COR-L47 (cell line): ENCODE measurements around the gene FGL2.
"Not testable (repeated sequence)": the region's sequence is repeated elsewhere in the genome, so short reads cannot be mapped to it uniquely, and the experiment has no call there.

ENCODE experiments used
- DNase-seq: peaks from one replicate; lab custom pipeline; 2025; lab: John Stamatoyannopoulos, UW

FGL2 gene

DNA sequence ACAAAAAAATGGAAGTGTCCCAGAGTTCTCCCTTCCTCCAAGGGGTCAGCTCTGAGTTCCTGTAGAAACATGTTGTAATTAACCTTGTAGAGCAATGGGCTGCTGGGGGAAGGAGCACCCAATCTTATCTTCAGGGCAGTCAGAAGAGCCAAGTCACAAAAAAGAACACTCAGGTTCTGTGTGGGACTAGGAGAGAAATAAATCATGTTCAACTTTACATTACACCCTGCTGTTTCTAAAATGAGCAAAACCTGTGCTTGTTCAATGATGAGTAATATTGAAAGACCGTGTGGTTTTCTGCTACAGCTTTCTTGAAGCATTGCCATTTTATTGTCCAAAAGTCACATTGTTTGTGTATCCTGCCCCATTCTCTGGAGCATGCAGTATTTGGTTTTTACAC, 42.6 kb downstream of the FGL2 start:
- not testable (repeated sequence) for DNase-seq

DNA sequence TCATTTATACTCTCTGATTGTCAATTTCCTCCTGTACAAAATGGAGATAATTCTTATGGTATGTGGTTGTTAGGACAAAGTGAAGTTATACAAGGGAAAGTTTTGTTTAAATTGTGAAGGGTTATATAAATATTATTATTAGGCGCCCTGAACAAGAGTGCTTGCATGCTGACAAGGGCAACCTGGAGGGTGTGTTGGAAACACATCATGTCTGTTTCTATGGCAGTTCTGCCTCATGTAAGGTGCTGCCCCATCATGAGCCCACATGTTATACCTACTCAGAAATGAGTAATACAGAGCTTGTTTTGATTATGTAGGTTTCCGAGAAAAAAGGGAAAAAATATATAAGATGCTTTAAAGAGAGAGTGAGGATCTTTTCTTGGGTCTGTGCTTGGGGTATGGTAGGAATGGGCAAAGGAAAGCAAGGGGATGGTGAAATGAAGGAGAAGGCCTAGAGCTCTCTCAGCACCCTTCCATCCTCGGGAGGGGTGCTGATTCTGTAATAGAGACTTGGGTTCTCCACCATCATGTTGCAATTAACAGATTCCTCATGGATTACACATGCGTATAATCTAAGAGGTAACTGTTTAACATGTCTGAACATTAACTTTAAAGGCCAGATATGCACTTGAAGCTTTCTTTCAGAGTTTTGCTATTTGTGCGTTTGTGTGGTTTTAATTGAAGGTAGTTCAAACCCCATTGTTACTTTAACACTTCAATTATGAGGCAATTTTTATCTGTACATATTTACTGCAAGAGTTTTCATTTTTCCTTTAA, 43.8 kb downstream of the FGL2 start:
- not testable (repeated sequence) for DNase-seq

DNA sequence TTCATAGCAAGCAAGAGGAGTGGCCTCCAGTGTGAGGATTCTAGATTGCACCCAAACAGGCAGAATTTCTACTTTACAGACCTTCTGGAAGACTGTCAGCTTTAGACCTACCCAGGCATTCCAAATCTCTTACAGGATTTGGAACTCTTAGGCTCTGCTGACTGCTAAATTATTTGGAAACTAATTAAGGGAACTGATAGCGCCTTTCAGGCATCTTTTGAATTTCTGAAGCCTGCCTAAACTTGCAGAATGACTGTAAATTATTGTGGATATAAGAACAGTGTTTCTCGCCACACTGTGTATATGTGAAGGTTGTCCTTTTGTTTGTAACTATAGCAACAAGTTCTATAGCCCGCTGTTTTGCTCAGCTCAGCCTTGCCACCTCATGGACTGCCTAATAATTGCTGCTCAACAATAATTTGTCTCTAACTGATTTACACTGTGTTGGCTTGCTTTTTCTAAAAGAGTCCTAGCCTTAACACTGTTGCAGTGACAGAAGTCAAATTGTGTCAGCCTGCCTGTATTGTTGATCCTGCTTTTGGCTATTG, 44.6 kb downstream of the FGL2 start:
- not testable (repeated sequence) for DNase-seq

DNA sequence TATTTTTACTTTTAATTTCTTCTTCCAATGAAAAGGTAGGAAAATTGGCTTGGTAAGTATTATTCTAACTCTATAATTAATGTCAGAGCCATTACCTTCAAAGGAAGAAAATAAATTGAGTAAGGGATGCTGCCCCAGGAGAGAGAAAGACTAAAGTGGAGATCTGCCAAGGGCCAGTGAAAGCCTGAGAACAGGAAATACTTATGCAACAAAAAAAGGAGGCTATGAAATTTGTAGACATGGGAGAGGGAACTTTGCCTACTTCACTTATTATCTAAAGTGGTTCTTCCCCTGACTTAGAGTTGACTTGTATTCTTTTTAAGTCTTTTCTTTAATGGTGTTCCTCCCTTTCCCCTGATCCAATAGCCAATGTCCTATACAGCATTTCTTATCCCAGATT, 47.4 kb downstream of the FGL2 start:
- DNase-seq: not testable (repeated sequence)
